Mucosa of rectum (tissue), 2 donors: ENCODE results near the gene MRPS10.

Experiments
- H3K27ac ChIP-seq, 2 donors: one replicate each; pipeline ENCODE4 v1.7.0; 2013; ENCODE audit warnings: inconsistent platforms in 2 of 2, low read depth in 2 of 2, low read length in 2 of 2
- H3K27me3 ChIP-seq, 2 donors: one replicate each; pipeline ENCODE4 v1.7.0; 2013; ENCODE audit warnings: low read length in 2 of 2; ENCODE audit not compliant: control insufficient read depth in 2 of 2, insufficient read depth in 2 of 2
- H3K36me3 ChIP-seq, 2 donors: one replicate each; pipeline ENCODE4 v1.7.0; 2013; ENCODE audit warnings: low read length in 2 of 2; ENCODE audit not compliant: control insufficient read depth in 2 of 2, insufficient read depth in 2 of 2
- H3K4me1 ChIP-seq, 2 donors: one replicate each; pipeline ENCODE4 v1.7.0; 2013; ENCODE audit warnings: low read length in 2 of 2, mild to moderate bottlenecking in 1 of 2; ENCODE audit not compliant: control insufficient read depth in 2 of 2, insufficient read depth in 2 of 2
- H3K4me3 ChIP-seq, 2 donors: one replicate each; pipeline ENCODE4 v1.7.0; 2013; ENCODE audit warnings: low read length in 2 of 2
- H3K9ac ChIP-seq, 2 donors: one replicate each; pipeline ENCODE4 v1.7.0; 2013; ENCODE audit warnings: low read length in 2 of 2, low read depth in 1 of 2, mild to moderate bottlenecking in 1 of 2
- H3K9me3 ChIP-seq, 2 donors: one replicate each; pipeline ENCODE4 v1.7.0; 2013; ENCODE audit warnings: low read length in 2 of 2; ENCODE audit not compliant: control insufficient read depth in 2 of 2
- donor health status: healthy.
- donor health status: Normal muscosa, but diverticular disease.

MRPS10 gene

GRCh38 chr6:42217519-42218367 lies at the start of gene MRPS10:
Gene MRPS10 (minus strand): TSS chr6:42217861. CDS start chr6:42217849, 12 bp downstream.
- peak within 1 kb of the TSS; percentile 83 to 93 for H3K4me3 ChIP-seq
- peak within 1 kb of the TSS; percentile 76 to 80 for H3K9ac ChIP-seq
- H3K27ac ChIP-seq = peak within 1 kb of the TSS; percentile 71 to 72
- peaks cover 5 to 10% of the 10 kb centered on the region in 2 donors for H3K4me1 ChIP-seq
- H3K27me3 ChIP-seq = no peaks in the 10 kb centered on the region
- peaks cover 9 to 13% of the 10 kb centered on the region in 2 donors for H3K36me3 ChIP-seq
- H3K9me3 ChIP-seq = no peaks in the 10 kb centered on the region

GRCh38 chr6:42266538-42266937 lies 48.9 kb upstream of the MRPS10 start:
- no peak overlapping the region for H3K4me3 ChIP-seq
- no peaks in the 10 kb centered on the region for H3K27me3 ChIP-seq
- peaks cover 3 to 5% of the 10 kb centered on the region in 2 donors for H3K36me3 ChIP-seq

GRCh38 chr6:42264852-42265390 lies 47.3 kb upstream of the MRPS10 start:
- H3K9me3 ChIP-seq = no peaks in the 10 kb centered on the region
- no peak overlapping the region for H3K27ac ChIP-seq
- no peak overlapping the region for H3K4me3 ChIP-seq
- H3K4me1 ChIP-seq = peaks cover 0 to 3% of the 10 kb centered on the region in 2 donors
- H3K9ac ChIP-seq = no peak overlapping the region
- H3K27me3 ChIP-seq = no peaks in the 10 kb centered on the region
- peaks cover 3 to 5% of the 10 kb centered on the region in 2 donors for H3K36me3 ChIP-seq

More at GRCh38 chr6:42266538-42266937, 48.9 kb upstream of the MRPS10 start:
- H3K27ac ChIP-seq = no peak overlapping the region
- H3K9ac ChIP-seq = no peak overlapping the region
- no peaks in the 10 kb centered on the region for H3K9me3 ChIP-seq
- no peaks in the 10 kb centered on the region for H3K4me1 ChIP-seq

GRCh38 chr6:42264162-42264851 lies 46.6 kb upstream of the MRPS10 start:
- no peak overlapping the region for H3K27ac ChIP-seq

GRCh38 chr6:42263165-42263728 lies 45.6 kb upstream of the MRPS10 start:
- Histone ChIP-seq H3K9ac (no peak overlapping the region), H3K27me3 (no peaks in the 10 kb centered on the region), H3K4me3 (no peak overlapping the region), H3K9me3 (no peaks in the 10 kb centered on the region), H3K36me3 (no peaks in the 10 kb centered on the region), H3K4me1 (peaks cover 0 to 3% of the 10 kb centered on the region in 2 donors), H3K27ac (no peak overlapping the region)

More at GRCh38 chr6:42264162-42264851, 46.6 kb upstream of the MRPS10 start:
- Histone ChIP-seq H3K9me3 (no peaks in the 10 kb centered on the region), H3K27me3 (no peaks in the 10 kb centered on the region), H3K9ac (no peak overlapping the region), H3K4me3 (no peak overlapping the region), H3K36me3 (peaks cover 3% of the 10 kb centered on the region in 2 donors), H3K4me1 (peaks cover 0 to 3% of the 10 kb centered on the region in 2 donors)

GRCh38 chr6:42260972-42261371 lies 43.3 kb upstream of the MRPS10 start:
- no peaks in the 10 kb centered on the region for H3K9me3 ChIP-seq
- peak overlapping the region in 1 of 2 donors; percentile 23 for H3K27ac ChIP-seq
- H3K4me1 ChIP-seq = peaks cover 0 to 3% of the 10 kb centered on the region in 2 donors
- H3K9ac ChIP-seq = peak overlapping the region in 1 of 2 donors; percentile 2
- no peaks in the 10 kb centered on the region for H3K27me3 ChIP-seq
- no peak overlapping the region for H3K4me3 ChIP-seq
- H3K36me3 ChIP-seq = no peaks in the 10 kb centered on the region

- H3K9me3 ChIP-seq = no peaks in the 10 kb centered on the region
- H3K9ac ChIP-seq = no peak overlapping the region
- H3K36me3 ChIP-seq = no peaks in the 10 kb centered on the region
- H3K27ac ChIP-seq = peak overlapping the region; percentile 20 to 23
- no peaks in the 10 kb centered on the region for H3K27me3 ChIP-seq
- H3K4me3 ChIP-seq = no peak overlapping the region
- H3K4me1 ChIP-seq = peaks cover 0 to 3% of the 10 kb centered on the region in 2 donors
These were observed 42.8 kb upstream of the MRPS10 start for GRCh38 chr6:42260396-42260888.

GRCh38 chr6:42259841-42260395 lies 42.3 kb upstream of the MRPS10 start:
- Histone ChIP-seq H3K36me3 (peaks cover 0 to 2% of the 10 kb centered on the region in 2 donors), H3K9ac (no peak overlapping the region), H3K27me3 (no peaks in the 10 kb centered on the region), H3K4me1 (peaks cover 0 to 3% of the 10 kb centered on the region in 2 donors), H3K9me3 (no peaks in the 10 kb centered on the region), H3K4me3 (no peak overlapping the region), H3K27ac (peak overlapping the region in 1 of 2 donors; percentile 20)

GRCh38 chr6:42259286-42259685 lies 41.6 kb upstream of the MRPS10 start:
- Histone ChIP-seq H3K27ac (no peak overlapping the region), H3K9ac (no peak overlapping the region), H3K4me3 (no peak overlapping the region), H3K27me3 (no peaks in the 10 kb centered on the region), H3K36me3 (peaks cover 5 to 8% of the 10 kb centered on the region in 2 donors), H3K4me1 (peaks cover 0 to 3% of the 10 kb centered on the region in 2 donors), H3K9me3 (no peaks in the 10 kb centered on the region)
